M059J (cell line): ENCODE measurements around the gene UBE2G1. TPM values are rescaled to one million over a fixed set of nuclear protein-coding genes. Genes with fewer than 3 reads are reported as not detected.
"Not testable (repeated sequence)": the region's sequence is repeated elsewhere in the genome, so short reads cannot be mapped to it uniquely, and the experiment has no call there.

ENCODE experiments used
- DNase-seq: peaks from one replicate; pipeline ENCODE4 v3.0.0-alpha.2; 2012; ENCODE audit warnings: low read depth
- total RNA-seq: library from RNA; depleted of rRNA; stranded (reverse); fragments of >200 nt; shearing (Covaris generic); gene quantifications from 2 replicates; pipeline ENCODE4 v1.2.3, GENCODE V29; 2014; rRNA removed

The UBE2G1 gene, protein sequence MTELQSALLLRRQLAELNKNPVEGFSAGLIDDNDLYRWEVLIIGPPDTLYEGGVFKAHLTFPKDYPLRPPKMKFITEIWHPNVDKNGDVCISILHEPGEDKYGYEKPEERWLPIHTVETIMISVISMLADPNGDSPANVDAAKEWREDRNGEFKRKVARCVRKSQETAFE
- 50.2 and 63.0 TPM in 2 replicates for total RNA-seq

DNA sequence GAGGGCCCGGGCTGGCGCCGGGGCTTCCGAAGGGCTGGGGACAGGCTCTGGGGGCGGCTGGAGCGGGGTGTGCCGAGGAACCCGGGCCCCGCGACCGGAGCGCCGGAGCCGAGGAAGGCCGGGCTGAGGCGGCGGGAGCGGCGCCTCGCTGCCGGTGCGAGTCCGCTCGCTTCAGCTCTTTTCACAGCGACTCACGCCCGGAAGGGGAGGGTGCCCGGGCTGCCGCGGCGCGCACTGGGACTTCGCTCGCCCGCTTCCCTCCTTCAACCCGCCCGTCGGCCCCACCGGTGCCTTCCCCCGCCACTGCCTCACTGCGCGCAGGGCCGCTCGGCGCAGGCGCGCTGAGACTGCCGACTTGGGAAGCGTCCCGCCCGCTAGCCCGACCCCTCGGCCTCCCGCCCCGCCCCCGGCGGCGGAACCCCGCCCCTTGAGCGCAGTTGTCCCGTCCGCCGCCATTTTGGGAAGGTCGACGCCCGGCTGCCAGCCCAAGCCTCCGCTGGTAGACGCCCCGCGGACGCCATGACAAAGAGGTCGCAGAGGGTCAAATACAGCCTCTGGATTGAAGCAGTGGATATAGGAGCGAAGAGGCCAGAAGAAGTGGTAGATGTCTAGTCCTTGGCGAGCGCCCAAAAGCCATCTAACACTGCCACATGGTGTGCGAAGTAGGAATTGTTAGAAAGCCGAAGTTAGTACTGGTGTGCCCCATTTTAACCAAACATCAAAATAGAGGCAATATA is at the start of gene UBE2G1:
TSS of gene UBE2G1 (minus strand) at position 349 of the 737 bp plus-strand sequence. CDS start 359 bp downstream, outside the sequence.
- DNase-seq = peak; percentile 94

DNA sequence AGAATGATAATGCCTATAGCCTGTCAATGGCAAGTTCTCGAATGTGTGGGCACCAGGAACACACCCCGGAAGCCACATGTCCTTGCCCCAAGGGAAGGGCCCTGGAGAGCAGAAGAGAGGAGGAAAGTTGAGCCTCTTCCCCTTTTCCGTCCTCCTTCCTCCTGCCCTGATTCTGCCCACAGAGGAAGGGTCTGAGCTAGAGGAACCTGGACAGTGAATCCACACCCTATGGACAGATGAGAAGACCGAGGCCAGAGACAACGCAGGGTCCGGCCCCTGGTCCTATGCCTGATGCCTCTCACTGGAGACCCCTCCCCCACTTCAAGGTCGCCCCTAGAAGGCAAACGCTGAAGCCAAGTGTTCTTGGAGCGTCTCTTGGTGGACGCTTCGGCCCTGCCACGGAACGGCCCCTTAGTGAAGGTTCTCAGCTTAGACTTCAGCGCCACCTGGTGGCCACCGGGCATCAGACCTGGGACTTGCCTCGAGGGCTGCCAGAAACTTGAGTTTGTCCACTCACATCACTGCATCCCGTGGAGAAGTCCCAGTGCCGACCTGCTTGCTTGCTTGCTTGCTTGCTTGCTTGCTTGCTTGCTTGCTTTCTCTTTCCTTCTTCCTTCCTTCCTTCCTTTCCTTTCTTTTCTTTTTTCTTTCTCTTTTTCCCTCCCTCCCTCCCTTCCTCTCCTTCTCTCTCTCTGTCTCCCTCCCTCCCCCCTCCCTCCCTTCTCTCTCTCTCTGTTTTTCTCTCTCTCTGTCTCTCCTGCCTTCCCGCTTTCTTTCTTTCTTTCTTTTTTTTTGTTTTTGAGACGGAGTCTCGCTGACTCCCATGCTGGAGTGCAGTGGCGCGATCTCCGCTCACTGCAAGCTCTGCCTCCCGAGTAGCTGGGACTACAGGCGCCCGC is 46.7 kb upstream of the UBE2G1 start:
- peak; percentile 79 for DNase-seq

DNA sequence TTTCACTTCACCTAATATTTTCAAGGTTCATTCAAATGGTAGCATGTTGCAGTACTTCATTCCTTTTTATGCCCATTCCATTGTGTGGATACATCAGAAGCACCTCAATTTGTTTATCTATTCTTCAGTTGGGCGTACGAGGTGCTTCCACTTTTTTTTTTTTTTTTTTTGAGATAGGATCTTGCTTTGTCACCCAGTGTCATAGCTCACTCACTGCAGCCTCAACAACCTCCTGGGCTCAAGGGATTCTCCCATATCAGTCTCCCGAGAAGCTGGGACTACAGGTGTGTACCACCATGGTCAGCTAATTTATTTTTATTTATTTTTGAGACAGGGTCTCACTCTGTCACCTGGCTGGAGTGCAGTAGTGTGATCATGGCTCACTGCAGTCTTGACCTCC is 44.7 kb upstream of the UBE2G1 start:
- no peak for DNase-seq

DNA sequence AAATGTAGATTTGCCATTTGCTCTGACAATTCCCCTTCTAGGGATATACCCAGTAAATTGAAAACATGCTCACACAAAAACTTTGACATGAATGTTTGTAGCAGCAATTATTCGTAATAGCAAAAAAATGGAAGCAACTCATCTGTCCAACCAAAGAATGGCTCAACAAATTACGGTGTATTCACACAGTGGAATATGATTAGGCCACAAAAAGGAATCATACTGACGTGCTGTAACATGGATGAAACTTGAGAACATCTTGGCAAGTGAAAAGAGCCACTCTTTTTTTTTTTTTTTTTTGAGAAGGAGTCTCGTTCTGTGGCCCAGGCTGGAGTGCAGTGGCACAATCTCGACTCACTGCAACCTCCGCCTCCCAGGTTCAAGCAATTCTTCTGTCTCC is 43.2 kb upstream of the UBE2G1 start:
- no peak for DNase-seq

DNA sequence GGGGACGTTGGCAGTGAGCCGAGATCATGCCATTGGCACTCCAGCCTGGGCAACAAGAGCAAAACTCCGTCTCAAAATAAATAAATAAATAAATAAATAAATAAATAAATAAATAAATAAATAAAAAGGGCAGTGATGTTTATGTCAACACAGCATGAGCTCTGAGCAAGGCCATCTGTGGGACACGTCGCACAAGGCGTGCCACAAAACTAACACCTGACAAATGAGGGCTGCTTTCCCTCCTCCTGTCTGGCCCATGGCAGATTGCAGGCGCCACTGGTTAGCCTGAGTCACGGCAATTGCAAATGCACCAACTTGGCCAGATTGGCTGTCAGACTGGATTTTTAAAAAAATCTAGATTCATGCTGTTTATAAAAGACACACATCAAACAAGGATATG is 41.4 kb upstream of the UBE2G1 start:
- peak; percentile 68 for DNase-seq

DNA sequence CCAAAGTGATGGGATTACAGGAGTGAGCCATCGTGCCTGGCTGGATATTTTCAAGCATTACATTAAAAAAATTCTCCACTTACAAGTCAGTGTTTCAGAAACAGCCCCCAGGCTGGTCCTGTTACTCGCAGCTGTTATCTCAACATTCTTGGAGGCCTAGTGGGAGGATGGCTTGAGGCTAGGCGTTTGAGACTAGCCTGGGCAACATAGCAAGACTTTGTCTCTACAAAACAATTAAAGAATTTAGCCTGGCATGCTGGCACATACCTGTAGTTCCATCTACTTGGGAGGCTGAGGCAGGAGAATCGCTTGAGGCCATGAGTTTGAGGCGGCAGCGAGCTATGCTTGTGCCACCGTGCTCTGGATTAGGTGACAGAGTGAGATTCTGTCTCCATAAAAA is 40.7 kb upstream of the UBE2G1 start:
- DNase-seq = peak; percentile 59

DNA sequence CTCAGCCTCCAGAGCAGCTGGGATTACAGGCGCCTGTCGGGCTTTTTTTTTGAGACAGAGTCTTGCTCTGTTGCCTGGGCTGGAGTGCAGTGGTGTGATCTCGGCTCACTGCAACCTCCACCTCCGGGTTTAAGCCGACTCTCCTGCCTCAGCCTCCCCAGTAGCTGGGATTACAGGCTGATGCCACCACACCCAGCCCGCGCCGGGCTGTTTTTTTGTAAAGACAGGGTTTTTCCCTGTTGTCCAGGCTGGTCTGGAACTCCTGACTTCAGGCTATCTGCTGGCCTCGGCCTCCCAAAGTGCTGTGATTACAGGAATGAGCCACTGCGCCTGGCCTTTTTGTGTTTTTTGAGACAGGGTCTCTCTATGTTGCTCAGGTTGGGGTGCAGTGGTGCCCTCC is 39.9 kb upstream of the UBE2G1 start:
- DNase-seq = no peak

DNA sequence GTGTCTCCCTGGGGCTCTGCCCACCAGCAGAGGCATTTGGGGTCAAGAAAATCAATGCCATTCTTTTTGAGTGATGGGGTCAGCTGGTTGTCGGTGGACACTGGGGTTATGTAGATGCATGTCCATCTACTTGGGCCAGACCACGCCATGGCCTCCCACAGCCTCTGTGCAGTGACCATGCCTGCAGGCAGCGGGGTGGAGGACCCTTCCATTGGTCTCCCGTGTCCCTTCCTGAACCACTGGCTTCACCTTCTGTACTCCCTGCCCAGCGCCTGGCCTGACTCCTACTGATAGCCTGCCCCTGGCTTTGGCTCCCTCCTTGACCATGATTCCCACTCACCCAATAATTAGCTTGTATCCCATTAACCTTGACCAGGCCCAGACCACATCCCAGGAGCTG is 39.2 kb upstream of the UBE2G1 start:
- DNase-seq = no peak

DNA sequence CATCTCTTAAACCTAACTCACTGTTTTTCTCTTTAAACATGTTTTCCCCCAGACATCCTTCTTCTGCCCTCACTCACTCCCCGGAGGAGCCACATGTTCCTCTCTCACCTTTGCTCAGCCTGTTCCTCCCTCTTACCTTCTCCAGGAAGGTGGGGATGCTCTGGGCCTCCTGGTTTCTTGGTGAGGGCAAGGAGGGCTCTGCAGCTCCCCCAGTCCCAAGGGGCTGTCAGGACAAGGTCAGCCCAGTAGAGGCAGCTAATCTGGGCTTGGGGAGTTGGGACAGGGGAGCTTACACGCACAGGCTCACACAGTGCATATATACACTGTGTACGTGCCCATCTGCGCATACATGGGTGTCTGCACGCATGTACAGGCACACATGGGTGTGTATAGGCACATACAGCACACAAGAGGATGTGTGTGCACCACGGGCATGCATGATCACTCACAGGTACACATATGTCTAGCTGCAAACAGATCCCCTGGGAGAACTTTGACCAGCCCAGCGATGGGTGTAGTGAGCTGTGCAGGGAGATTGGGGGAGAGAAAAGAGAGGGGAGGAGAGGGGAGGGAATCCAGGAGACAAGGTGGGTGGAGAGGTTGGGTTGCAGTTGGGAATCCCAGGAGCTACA is 38.7 kb upstream of the UBE2G1 start:
- DNase-seq = no peak

DNA sequence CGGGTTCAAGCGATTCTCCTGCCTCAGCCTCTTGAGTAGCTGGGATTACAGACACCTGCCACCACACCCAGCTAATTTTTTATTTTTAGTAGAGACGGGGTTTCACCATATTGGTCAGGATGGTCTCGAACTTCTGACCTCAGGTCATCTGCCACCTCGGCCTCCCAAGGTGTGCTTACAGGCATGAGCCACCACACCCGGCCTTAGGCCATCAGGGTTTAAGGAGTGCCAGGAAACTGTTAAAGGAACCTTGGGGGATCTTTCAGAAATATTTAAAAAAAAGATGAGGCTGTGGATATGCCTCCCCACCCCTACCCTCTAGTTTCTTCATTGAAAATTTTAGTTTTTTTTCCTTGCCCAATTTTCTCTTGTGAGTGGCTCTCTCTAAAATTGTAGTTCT is 31.4 kb upstream of the UBE2G1 start:
- no peak for DNase-seq

DNA sequence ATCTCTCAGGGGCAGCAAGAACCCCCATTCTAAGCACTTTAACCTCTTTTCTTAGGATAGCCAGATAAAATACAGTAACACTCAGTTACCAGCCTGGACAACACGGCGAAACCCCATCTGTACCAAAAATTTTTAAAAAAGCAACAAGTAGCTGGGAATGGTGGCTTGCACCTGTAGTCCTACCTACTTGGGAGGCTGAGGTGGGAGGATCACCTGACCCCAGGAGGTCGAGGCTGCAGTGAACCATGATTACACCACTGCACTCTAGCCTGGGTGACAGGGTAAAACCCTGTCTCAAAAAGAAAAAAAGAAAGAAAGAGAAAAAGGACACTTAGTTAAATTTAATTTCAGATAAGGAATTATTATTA is 28.6 kb upstream of the UBE2G1 start:
- DNase-seq = no peak

DNA sequence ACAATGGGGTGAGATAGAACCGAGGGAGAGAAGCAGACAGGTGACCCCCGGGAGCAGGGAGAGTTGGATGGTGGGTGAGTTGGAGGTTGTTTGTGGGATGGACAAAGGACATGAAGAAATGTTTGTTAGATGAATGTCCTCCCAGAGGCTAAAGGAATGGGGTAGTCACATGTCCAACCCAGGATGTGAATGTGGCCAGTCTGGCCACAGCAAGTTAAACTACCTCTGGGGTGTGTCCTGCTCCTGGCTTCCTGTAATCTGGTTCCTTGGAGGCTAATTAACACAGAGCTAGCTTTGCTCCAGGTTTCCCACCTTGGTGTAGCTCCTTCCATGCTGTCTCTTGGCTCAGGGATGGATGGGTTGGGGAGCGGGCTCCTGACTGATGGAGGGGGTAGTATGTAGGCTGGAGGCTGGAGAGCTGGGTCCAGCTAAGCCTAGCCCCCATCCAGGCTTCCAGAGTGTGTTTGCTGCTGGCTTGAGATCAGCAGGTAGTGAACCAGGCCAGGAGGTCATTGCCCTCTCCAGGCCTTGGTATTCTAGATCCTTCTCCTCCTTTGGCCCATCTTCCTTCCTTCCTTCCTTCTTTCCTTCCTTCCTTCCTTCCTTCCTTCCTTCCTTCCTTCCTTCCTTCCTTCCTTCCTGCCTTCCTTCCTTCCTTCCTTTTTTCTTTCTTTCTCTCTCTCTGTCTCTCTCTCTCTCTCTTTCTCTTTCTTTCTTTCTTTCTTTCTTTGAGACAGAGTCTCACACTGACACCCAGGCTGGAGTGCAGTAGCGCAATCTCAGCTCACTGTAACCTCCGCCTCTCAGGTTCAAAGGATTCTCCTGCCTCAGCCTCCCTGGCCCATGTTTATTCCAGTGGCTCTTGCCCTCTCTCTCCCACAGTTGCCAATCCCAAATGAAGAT is 28.0 kb upstream of the UBE2G1 start:
- peak; percentile 78 for DNase-seq

DNA sequence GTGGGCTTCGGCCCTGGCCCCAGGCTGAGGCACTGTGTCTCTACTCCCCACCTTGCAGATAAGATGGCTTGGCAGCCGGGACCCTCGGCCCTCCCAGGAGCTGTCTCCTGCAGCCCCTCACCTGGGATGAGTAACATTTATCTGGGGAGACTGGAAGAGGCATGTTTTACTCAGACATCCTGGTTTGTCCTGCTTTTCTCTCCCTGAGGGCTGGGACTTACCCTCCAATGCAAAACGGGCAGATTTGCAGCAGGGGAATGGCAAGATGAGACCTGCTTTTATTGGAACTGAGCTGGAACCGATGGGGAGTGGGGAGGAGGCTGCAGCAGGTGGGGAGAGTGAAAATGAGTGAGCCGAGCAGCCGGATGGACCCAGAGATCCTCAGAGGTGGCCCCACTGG is 27.3 kb upstream of the UBE2G1 start:
- no peak for DNase-seq

DNA sequence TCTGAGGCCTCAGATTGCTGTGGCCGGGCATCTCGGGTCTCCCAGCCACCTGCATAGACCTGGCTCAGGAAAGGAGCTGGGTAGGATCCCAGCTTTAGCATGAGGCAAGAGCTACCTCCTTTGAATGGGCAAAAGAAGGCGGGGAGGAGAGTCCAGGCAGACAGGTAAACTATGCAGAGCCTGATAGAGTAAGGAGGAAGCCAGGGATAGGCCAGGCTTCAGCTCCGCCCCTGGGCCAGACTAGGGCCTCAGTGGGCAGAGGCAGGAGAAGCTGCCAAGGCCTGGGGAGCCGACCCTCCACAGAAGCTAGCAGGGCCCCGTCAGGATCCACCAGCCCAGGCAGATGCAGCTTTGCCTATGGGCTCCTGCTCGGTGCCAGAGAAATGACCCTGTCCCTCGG is 22.6 kb upstream of the UBE2G1 start:
- DNase-seq = no peak

DNA sequence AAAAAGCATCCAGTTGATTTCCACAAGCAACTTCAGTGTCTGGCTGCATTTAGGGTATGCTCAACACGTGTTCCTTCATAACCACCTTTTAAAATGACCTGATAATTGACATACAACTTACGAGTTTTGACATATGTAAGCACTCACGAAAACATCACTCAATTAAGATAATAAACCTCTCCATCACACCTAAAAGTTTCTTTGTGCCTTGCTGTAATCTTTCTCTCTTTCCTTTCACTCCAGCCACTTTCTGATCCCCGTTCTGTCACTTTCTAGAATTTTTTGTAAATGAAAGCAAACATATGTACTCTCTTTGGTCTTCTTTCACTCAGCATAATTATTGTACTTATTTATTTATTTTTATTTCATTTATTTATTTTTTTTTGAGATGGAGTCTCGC is 20.7 kb upstream of the UBE2G1 start:
- no peak for DNase-seq

DNA sequence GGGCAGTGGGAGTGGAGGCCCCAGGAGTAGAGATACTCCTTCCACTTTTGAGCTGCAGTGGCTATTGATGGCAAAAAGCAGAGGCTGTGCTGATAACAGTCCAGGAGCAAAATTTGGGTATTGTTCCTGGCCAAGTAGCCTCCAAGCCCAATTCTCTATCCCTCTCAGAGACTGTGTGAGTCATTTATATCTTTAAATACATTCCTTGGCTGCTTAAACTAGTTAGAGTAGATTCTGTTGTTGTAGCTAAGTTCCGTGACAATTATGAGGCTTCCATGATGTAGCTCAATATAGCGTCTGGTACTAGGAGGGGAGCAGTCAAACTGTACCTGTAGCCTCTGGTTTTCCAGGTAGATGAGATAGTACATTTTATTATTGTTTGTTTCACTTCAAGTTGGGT is 19.9 kb upstream of the UBE2G1 start:
- DNase-seq = no peak

DNA sequence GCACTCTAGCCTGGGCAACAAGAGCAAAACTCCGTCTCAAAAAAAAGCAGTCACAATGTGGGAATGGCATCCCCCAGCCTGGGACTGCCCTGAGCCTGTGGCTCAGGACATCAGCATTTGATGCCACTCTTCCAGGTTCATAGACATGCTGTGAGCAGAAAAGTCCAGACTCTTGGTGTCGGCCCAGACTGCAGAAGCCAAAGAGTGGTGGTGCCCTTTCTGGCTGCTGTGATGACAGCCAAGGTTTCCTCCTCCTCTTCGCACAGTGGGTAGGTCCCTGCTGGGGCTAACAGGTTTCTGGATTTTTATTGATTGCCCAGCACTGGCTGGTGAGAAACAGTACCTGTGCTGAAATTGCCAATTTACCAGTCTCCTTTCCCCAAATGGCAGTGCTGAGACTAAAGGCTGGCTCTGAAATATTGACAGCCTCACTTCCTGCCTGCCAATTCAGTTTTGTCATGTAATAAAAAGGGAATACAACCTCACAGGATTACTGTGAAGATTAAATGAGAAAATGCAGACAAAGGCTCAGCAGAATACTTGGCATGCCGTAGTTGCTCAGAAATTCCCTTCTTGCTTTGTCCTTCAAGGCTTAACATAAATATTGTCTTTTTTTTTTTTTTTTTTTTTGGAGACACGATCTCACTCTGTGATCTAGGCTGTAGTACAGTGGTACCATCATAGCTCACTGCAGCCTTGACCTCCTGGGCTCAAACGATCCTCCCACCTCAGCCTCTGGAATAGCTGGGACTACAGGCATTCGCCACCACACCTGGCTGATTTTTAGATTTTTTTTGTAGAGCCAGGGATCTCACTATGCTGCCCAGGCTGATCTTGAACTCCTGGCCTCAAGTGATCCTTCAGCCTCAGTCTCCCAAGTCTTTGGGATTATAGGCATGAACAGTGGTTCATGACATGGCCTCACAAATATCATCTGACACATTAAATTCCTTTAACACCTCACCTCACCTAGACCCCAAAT is 15.5 kb upstream of the UBE2G1 start:
- no peak for DNase-seq

DNA sequence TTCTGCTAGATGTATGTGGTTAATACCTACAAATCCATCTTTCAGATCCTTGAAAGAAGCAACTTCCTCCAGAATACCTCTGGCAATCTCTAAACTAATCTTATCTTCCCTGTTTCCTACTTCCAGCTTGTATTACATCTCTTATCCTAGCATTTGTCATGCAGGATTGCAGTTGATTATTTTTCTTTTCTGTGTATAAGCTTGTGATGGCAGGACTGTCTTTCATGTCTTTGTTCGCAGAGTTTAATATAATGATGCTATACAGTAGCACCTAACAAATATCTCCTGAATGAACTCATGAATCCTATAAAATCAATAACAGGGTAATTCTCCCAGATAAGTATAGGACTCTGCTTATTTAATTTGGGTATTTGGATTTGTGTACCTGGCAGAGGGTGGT is 12.2 kb upstream of the UBE2G1 start:
- no peak for DNase-seq

DNA sequence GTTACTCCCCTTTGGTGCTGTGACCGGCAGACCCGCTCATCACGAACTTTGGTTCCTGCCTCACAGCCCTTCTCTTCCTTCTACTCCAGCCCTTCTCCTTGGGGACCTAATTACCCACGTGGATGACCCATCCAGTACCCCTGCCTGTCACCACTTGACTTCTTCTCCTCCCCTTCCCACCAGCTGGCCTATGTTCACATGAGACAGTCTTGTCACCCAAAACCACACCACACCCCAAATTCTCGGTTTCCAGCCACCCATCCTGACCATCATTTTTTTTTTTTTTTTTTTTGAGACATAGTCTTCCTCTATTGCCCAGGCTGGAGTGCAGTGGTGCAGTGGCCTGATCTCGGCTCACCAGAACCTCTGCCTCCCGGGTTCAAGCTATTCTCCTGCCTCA is 10.8 kb upstream of the UBE2G1 start:
- DNase-seq = not testable (repeated sequence)
